ENCODE results near the gene COX6A2.
"Not testable (repeated sequence)": the region's sequence is repeated elsewhere in the genome, so short reads cannot be mapped to it uniquely, and the experiment has no call there.

The COX6A2 gene

DNA sequence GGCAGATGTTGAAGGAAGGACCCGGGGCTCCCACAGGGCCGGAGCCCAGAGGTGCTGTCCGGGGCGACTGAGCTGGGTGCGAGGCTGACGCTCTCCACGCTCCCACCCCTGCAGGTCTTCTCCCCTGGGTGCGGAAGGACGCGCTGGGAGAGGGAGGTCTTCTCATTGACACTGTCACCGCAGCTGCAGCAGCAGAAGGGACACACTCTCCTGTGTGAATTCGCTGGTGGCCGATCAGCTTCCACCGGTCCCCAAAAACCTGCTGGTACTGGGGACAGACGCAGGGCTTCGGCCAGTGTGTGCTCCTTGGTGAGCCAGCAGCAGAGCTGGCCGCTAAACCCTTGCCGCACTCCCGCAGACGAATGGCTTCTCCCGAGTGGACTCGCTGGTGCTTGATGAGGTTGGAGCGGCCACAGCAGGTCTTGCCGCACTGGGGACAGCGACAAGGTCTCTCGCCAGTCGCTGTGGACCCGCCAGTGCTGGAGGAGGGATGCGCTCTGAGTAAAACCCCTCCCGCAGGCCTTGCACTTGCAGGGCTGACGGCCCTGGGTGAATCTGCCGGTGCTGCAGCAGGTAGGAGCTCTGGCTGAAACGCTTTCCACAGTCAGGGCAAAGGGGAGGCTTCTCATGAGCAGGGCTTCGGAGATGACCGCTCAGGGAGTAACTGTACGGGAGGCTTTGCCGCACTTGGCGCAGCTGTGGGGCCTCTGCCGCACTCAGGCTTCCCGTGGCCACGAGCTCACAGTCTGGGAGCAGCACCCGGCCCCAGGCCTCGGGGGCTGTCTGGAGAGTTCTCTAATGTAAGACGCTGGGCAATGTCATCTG is 8.3 kb upstream of the COX6A2 start:
- DNase-seq = no peak

GRCh38 chr16:31435341-31436220 is 7.4 kb upstream of the COX6A2 start:
- DNase-seq = no peak

DNA sequence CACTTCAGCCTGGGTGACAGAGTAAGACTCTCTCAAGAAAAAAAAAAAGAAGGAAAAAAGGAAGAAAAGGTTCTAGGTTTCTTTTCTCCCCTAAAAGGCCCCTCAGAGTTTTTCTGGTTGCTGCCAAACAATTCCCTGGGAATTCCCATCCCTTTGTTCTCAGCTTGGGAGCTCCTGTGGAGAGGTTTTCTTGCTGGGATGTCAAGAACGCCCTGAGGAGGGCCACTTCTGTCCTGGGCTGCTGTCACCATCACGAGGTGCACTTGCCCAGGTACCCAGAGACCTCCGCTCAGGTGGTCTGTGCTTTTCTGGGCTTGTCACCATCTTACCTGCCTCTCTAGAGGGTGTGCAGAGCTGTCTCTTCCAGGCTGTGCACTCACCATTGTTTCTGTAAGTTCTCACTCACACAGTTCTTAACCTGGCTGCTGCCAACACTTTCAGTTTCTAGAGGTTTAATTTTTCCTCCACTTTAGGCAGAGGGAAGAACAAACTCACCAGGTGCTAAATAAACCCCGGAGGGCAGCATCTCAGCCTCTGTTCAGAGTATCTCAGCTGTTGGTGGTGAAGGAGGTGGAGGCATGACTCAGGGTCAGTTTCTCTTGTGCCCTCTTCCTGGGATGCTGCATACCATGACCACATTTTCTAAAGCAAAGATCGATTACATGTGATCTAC is 2.4 kb upstream of the COX6A2 start:
- no peak for DNase-seq

- no peak for DNase-seq
Measured at GRCh38 chr16:31429796-31430195, 1.6 kb upstream of the COX6A2 start.

- DNase-seq = no peak
Measured at GRCh38 chr16:31429314-31429713, 1.2 kb upstream of the COX6A2 start.

GRCh38 chr16:31428638-31429247 is 583 bp upstream of the COX6A2 start:
- DNase-seq = no peak

DNA sequence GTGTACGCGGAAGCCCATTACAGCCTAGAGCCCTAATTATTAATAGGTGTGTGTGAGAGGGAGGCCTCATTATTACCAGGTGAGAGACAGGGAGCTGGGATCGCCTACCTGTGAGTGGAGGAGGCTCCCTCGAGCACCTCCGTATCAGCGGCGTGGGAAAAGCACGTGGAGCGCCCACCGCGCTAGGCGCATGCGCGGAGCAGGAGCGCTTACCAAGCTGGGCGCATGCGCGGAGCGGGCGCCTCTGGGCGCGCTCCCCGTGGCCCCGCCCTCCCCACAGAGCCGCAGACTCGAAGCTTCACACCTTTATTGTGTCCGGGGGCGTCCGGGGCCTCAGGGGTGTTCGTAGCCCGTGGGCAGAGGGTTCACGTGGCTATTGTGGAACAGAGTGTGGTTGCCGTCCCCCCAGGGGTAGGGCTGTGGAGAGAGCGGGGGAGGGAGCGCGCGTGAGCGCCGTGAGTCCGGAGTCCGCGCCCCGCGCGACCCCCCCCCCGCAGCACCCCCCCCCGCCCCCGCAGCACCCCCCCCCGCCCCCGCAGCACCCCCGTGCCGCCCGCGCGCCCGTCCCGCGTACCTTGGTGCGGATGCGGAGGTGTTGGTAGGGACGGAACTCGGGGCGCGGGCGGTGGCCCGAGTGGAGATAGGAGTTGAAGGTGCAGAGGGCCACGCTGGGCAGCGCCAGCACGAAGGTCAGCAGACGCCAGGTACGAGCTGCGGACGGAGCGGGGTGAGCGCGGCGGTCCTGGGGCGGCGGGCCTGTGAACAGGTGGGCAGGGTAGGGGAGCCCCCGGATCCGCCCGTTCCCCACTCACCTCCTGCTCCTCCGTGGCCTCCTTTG is 500 bp downstream of the COX6A2 start:
- DNase-seq = peak; percentile 41

- DNase-seq = no peak
Measured at GRCh38 chr16:31423801-31424200, 4.4 kb downstream of the COX6A2 start.

DNA sequence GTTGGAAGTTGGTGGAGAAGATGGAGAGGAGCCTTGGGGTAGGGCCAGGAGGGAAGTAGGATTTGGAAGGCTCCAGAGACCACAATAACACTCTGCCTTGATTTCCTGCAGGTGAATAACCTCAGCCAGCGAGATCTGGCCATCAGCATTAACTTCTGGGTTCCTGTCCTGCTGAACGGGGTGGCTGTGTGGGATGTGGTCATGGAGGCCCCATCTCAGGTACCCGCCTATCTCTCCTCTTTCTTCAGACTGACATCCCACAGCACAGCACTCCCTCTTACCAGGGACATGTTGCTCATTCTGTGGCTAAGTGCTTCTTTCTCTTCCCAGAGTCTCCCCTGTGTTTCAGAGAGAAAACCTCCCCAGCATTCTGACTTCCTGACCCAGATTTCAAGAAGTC is 4.9 kb downstream of the COX6A2 start:
- no peak for DNase-seq

DNA sequence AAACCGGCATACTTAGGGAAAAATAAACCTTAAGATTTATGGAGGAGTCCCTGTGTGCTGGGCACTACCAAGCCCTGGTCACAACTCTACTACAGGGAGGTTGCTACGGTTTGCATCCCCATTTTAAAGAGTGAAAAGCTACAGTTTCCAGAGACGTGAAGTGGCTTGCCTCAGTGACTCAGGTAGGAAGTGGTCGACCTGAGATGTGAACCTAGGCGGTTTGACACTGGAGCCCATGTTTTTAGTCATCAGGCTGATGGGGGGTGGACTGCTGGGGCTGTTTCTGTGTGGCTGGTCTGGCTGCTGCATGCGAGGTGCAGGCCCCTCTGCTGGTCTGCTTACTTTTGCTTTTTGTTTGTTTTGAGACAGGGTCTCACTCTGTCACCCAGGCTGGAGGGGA is 6.6 kb downstream of the COX6A2 start:
- no peak for DNase-seq

GRCh38 chr16:31420037-31420436 is 8.1 kb downstream of the COX6A2 start:
- DNase-seq = no peak

- no peak for DNase-seq
Measured at GRCh38 chr16:31417916-31418315, 10.2 kb downstream of the COX6A2 start.

DNA sequence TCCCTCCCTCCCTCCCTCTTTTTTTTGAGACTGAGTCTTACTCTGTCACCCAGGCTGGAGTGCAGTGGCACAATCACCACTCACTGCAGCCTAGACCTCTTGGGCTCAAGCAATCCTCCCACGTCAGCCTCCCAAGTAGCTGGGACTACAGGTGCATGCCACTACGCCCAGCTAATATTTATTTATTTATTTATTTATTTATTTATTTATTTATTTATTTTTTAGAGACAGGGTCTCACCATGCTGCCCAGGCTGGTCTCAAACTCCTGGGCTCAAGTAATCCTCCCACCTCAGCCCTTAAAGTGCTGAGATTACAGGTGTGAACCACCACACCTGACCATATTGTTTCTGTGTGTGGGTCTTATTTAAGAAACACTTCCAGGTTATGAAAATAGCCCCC is 11.1 kb downstream of the COX6A2 start:
- DNase-seq = not testable (repeated sequence)

DNA sequence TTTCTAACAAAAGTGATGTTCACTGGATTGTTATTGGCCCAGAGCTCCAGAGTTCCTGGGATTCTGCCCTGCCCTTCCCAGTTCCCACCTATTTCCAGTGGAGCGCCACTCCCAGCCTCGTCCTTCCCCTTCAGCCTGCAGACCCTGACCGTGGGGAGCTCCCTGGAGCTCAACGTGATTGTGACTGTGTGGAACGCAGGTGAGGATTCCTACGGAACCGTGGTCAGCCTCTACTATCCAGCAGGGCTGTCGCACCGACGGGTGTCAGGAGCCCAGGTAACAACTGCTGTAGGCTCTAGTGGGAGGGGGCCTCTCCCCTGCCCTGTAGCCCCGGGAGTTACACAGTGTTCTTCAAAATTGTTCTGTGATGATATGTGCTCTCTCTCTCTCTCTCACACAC is 11.8 kb downstream of the COX6A2 start:
- no peak for DNase-seq

GRCh38 chr16:31414706-31415105 is 13.5 kb downstream of the COX6A2 start:
- DNase-seq = no peak

DNA sequence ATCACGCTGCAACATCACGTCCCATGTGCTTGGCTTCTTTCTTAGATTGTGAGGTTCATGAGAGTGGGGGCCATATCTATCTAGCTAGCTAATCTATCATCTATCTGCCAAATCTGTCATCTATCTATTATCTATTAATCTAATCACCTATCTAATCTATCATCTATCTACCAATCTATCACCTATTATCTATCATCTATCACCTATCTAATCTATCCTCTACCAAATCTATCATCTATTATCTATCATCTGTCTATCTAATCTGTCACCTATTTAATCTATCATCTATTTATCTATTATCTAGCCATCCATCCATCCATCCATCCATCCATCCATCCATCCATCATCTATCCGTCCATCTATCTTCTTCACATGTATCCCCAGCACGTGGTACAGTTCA is 14.2 kb downstream of the COX6A2 start:
- no peak for DNase-seq

DNA sequence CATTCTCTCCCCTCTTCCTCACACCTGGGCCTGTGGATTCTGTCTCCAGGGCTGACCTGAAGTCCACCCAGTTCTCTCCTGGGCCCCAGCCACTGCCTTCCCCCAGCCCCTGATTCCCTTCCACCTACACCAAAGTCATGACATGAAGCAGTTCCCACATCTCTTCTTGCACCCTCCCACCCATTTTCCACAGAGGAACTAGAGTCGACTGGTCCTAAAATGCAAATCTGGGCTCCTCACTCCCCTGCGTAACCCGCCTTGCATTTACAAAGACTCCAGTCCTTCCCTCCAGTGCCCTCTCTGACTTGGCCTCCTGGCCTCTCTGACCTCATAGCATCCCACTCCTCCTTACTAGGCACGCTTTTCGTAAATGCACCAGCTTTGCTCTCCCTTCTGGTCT is 14.8 kb downstream of the COX6A2 start:
- DNase-seq = no peak

DNA sequence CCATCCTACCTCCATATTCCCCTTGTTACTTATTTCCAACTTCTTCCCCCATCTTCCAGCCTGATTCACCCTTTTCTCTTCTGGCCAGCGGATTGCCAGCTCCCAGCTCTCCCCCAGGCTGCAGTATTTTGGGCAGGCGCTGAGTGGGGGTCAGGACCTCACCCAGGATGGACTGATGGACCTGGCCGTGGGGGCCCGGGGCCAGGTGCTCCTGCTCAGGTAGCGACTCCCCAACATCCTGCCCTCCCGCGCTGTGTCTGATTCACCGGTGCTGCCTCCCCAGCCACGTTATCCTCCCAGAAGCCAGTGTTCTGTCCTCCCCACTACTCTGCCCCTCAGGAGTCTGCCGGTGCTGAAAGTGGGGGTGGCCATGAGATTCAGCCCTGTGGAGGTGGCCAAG is 15.4 kb downstream of the COX6A2 start:
- no peak for DNase-seq

GRCh38 chr16:31411024-31411844 is 16.9 kb downstream of the COX6A2 start:
- DNase-seq = no peak

DNA sequence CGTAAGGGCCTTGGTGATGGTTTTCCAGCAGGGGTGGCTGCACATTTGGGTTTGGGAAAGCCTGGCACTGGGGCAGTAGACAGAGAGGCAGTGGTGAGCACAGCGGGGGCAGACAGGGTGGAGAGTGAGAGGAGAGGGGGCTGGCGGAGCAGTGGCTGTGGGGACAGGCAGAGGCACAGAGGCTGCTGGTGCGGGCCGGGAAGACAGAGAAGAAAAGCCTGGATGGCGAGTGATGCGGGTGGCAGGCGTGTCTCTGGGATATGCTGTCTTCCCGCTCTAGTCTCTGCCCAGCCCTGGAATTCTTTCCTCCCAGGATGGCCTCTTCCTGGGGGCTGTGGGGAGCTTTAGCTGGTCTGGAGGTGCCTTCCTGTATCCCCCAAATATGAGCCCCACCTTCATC is 18.1 kb downstream of the COX6A2 start:
- DNase-seq = no peak

GRCh38 chr16:31409433-31409832 is 18.7 kb downstream of the COX6A2 start:
- DNase-seq = no peak

All from hematopoietic multipotent progenitor cell treated with erythropoietin and hydrocortisone succinate and interleukin-3 and kit ligand, for 6 days (in vitro differentiated cells).